IPS DF 6.9 (cell line): Measurements from ENCODE around the gene EVI5.

ENCODE experiments used
- DNase-seq: peaks from one replicate; pipeline ENCODE4 v3.0.0-alpha.2; 2013; ENCODE audit warnings: low read depth, low spot score
- H3K27ac ChIP-seq: one replicate; pipeline ENCODE4 v1.5.1; 2013; ENCODE audit warnings: low read length, control low read depth
- H3K27me3 ChIP-seq: 2 replicates; pipeline ENCODE4 v1.6.1; 2013; ENCODE audit warnings: mild to moderate bottlenecking, low read length; ENCODE audit not compliant: control insufficient read depth, insufficient read depth
- H3K36me3 ChIP-seq: 2 replicates; pipeline ENCODE4 v1.6.1; 2013; ENCODE audit warnings: low read length; ENCODE audit not compliant: control insufficient read depth, insufficient read depth
- H3K4me1 ChIP-seq: 2 replicates; pipeline ENCODE4 v1.6.1; 2013; ENCODE audit warnings: low read length; ENCODE audit not compliant: control insufficient read depth, insufficient read depth
- H3K4me3 ChIP-seq: 2 replicates; pipeline ENCODE4 v1.5.1; 2013; ENCODE audit warnings: mild to moderate bottlenecking, low read length
- H3K9me3 ChIP-seq: 2 replicates; pipeline ENCODE4 v1.6.1; 2013; ENCODE audit warnings: low read length, inconsistent platforms; ENCODE audit not compliant: control insufficient read depth, insufficient read depth
- WGBS: extraction: QIAGEN DNeasy Blood & Tissue Kit; methylation state at CpG from one replicate; pipeline ENCODE4 v1.1.7; 2013; ENCODE audit warnings: mixed read lengths, missing lambda C conversion rate; ENCODE audit not compliant: insufficient read length, insufficient coverage; 5-methylcytosine and 5-hydroxymethylcytosine counted together

The EVI5 gene

GRCh38 chr1:92817986-92818764 is 33.3 kb upstream of the EVI5 start:
- Histone ChIP-seq H3K4me1 (no peaks in the 10 kb centered on the region), H3K4me3 (no peak overlapping the region), H3K27ac (no peak overlapping the region), H3K9me3 (no peaks in the 10 kb centered on the region), H3K27me3 (no peaks in the 10 kb centered on the region), H3K36me3 (no peaks in the 10 kb centered on the region)
- no CpG with 5 or more reads among the region's 3 CpGs for WGBS
- DNase-seq, result no peak

GRCh38 chr1:92817137-92817697 is 32.3 kb upstream of the EVI5 start:
- no peak overlapping the region for H3K27ac ChIP-seq
- H3K4me1 ChIP-seq, result no peaks in the 10 kb centered on the region
- DNase-seq, result no peak
- H3K36me3 ChIP-seq, result no peaks in the 10 kb centered on the region
- no CpG with 5 or more reads among the region's 1 CpG for WGBS
- no peaks in the 10 kb centered on the region for H3K9me3 ChIP-seq
- H3K4me3 ChIP-seq, result no peak overlapping the region
- no peaks in the 10 kb centered on the region for H3K27me3 ChIP-seq

GRCh38 chr1:92816732-92817131 is 31.8 kb upstream of the EVI5 start:
- WGBS, result no CpG with 5 or more reads among the region's 2 CpGs
- H3K27ac ChIP-seq, result no peak overlapping the region
- H3K27me3 ChIP-seq, result no peaks in the 10 kb centered on the region

GRCh38 chr1:92808381-92808780 is 23.5 kb upstream of the EVI5 start:
- no peak overlapping the region for H3K4me3 ChIP-seq
- no peaks in the 10 kb centered on the region for H3K27me3 ChIP-seq
- no peaks in the 10 kb centered on the region for H3K4me1 ChIP-seq
- no peaks in the 10 kb centered on the region for H3K9me3 ChIP-seq
- no peaks in the 10 kb centered on the region for H3K36me3 ChIP-seq
- H3K27ac ChIP-seq, result no peak overlapping the region
- no peak for DNase-seq

More at GRCh38 chr1:92816732-92817131, 31.8 kb upstream of the EVI5 start:
- H3K4me1 ChIP-seq, result no peaks in the 10 kb centered on the region
- DNase-seq, result no peak
- H3K9me3 ChIP-seq, result no peaks in the 10 kb centered on the region
- H3K36me3 ChIP-seq, result no peaks in the 10 kb centered on the region
- no peak overlapping the region for H3K4me3 ChIP-seq

DNA sequence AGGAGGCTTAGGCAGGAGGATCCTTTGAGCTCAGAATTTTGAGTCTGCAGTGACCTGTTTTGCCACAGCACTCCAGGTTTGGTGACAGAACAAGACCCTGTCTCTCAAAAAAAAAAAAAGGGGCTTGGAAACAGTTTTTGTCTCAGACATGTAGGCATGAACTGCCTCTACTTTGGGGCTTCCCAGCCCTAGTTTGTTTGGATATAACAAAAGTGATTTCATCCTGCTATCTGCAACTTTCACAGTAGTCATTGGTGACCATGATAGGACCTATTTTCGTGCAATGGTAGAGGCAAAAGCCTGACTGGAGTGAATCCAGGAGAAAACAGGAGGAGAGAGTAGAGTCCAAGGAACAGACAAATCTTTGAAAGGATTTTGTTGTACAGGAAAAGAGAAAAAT is 20.3 kb upstream of the EVI5 start:
- WGBS, result no CpG with 5 or more reads among the region's 1 CpG
- H3K4me1 ChIP-seq, result no peaks in the 10 kb centered on the region
- H3K27me3 ChIP-seq, result no peaks in the 10 kb centered on the region
- no peaks in the 10 kb centered on the region for H3K9me3 ChIP-seq
- DNase-seq, result no peak
- H3K27ac ChIP-seq, result no peak overlapping the region
- no peak overlapping the region for H3K4me3 ChIP-seq
- no peaks in the 10 kb centered on the region for H3K36me3 ChIP-seq

- no CpG with 5 or more reads among the region's 7 CpGs for WGBS
- no peak for DNase-seq
Measured at GRCh38 chr1:92804721-92805201, 19.9 kb upstream of the EVI5 start.

GRCh38 chr1:92803140-92803887 is 18.4 kb upstream of the EVI5 start:
- H3K4me3 ChIP-seq, result no peak overlapping the region
- H3K27ac ChIP-seq, result no peak overlapping the region
- H3K4me1 ChIP-seq, result no peaks in the 10 kb centered on the region
- no peaks in the 10 kb centered on the region for H3K9me3 ChIP-seq
- no CpG with 5 or more reads among the region's 7 CpGs for WGBS
- no peaks in the 10 kb centered on the region for H3K36me3 ChIP-seq
- H3K27me3 ChIP-seq, result no peaks in the 10 kb centered on the region
- no peak for DNase-seq

More at GRCh38 chr1:92804721-92805201, 19.9 kb upstream of the EVI5 start:
- Histone ChIP-seq H3K4me1 (no peaks in the 10 kb centered on the region), H3K27ac (no peak overlapping the region), H3K36me3 (no peaks in the 10 kb centered on the region), H3K9me3 (no peaks in the 10 kb centered on the region), H3K27me3 (no peaks in the 10 kb centered on the region), H3K4me3 (no peak overlapping the region)

DNA sequence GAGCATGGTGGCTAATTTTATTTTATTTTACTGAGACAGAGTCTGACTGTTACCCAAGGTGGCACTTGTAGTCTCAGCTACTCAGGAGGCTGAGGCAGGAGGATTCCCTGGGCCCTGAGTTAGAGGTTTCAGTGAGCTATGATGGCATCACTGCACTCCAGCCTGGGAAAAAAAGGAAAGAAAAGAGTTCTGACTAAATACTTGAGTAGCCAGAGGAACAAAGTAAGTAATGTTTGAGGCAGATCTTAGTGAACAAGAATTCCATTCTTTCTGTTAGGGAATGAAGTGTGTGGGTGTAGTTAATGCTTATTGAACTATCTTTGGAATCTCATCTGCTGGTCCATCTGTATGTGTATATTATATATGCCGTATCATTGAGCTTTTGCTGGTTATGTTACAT is 13.1 kb upstream of the EVI5 start:
- Histone ChIP-seq H3K4me3 (no peak overlapping the region), H3K27ac (no peak overlapping the region), H3K27me3 (no peaks in the 10 kb centered on the region), H3K36me3 (no peaks in the 10 kb centered on the region), H3K4me1 (no peaks in the 10 kb centered on the region), H3K9me3 (no peaks in the 10 kb centered on the region)
- no CpG with 5 or more reads among the region's 1 CpG for WGBS
- no peak for DNase-seq

DNA sequence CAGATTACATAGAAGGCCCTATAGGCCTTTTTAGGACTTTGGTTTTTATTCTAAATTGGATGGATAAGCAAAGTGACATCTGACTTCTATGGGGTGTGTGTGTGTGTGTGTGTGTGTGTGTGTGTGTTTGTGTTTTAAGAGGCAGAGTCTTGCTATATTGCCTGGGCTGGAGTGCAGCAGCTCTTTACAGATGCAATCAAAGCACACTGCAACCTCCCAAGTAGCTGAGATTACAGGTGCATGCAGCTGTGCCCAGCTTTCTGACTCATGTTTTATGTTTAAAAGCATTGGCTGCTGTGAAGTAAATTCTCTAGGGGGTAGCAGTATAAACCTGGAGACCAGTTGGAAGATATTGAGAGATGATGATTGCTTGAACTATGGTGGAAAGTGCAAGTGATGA is 12.4 kb upstream of the EVI5 start:
- H3K36me3 ChIP-seq, result no peaks in the 10 kb centered on the region
- no peaks in the 10 kb centered on the region for H3K27me3 ChIP-seq
- H3K4me1 ChIP-seq, result no peaks in the 10 kb centered on the region
- DNase-seq, result no peak
- H3K27ac ChIP-seq, result no peak overlapping the region
- H3K9me3 ChIP-seq, result no peaks in the 10 kb centered on the region
- no peak overlapping the region for H3K4me3 ChIP-seq

DNA sequence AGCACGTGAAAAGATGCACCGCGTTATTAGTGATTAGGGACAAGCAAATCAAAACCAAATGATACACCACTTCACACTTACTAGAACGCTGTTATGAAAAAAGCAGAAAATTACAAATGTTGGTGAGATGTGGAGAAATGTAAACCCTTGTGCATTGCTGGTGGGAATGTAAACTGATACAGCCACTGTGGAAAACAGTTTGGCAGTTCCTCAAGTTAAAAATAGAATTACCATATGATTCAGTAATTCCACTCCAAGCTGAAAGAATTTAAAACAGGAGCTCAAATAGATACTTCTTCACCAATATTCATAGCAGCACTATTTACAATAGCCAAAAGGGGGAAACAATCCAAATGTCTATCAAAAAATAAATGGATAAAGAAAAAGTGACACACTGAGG is 10.3 kb upstream of the EVI5 start:
- no peak overlapping the region for H3K27ac ChIP-seq
- no peaks in the 10 kb centered on the region for H3K4me1 ChIP-seq
- H3K4me3 ChIP-seq, result no peak overlapping the region
- no peaks in the 10 kb centered on the region for H3K36me3 ChIP-seq
- no peaks in the 10 kb centered on the region for H3K27me3 ChIP-seq
- WGBS, result no CpG with 5 or more reads among the region's 4 CpGs
- no peaks in the 10 kb centered on the region for H3K9me3 ChIP-seq
- no peak for DNase-seq
